NAMALWA (cell line): ENCODE measurements around the gene ZEB2.

Experiments
- DNase-seq: peaks from one replicate; pipeline ENCODE4 v3.0.0-alpha.2; 2015; ENCODE audit warnings: low spot score

ZEB2 gene

GRCh38 chr2:144513388-144514101, 6.4 kb downstream of the ZEB2 start:
- no peak for DNase-seq

DNA sequence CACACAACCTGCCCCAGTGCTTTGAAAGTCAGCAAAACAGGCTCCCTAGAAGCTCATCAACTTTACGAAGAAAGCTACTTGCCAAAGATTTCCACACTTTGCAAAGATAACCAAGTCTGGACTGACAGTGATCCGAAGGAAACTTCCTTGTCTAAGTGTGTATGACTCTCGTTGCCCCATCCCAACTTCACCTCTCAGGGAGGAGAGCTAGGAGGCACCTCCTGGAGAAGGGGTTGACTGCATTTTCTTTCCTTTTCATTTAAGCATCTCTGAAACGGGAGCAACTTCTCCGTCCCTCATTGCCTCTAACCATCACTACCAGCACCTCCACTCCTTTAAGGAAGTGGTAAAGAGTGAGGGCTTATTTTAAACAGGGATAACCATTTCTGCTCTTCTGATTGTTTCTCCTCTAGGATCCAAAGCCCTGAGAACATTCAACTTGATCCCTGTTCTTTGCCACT, 7.0 kb downstream of the ZEB2 start:
- DNase-seq = no peak

DNA sequence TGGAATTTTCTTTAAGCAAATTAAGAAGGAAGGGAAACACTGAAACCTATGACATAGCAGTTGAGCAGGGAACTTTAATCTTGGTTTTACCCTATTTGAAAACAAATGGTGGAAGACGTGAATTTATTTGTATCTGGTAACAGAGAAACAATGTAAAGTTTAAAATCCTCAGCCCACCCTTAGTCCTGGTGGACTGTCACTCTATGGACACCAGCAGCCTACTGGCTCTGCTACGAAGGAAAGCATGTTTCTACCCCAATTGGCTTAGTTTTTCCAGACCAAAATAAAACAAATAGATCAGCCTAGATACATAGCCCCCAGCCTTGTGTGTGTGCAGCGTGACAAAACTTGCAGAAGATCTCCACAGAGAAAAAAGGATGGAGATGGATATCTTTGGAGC, 7.4 kb downstream of the ZEB2 start:
- DNase-seq = no peak

- DNase-seq = no peak
Measured at GRCh38 chr2:144511937-144512336, 8.0 kb downstream of the ZEB2 start.

DNA sequence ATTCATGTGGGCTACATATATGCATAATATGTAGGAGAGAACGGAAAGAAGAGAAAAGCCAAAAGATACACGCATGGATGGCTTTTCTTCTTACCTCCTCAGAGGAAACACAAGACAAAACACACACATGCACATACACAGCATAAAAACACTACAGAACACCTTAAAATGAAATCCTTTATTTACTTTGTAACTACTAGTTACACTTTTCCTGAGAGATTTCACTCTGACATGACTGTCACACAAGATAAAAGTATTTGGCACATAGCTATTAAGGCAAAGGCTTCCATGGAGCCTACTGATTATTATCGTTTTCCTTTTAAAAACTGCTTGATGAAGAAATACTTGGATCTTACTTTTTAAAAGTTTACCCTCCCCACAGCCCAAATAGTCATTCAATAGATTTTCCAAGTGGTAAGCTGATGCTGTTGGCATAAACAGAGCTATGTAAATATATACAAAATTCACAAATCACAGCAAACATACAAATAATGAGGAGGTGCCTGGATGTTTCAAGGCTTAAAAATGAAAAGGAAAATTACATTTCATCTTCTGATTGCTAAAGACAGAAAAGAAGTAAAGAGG, 8.6 kb downstream of the ZEB2 start:
- no peak for DNase-seq

- DNase-seq = peak; percentile 67
Measured at GRCh38 chr2:144510294-144510991, 9.5 kb downstream of the ZEB2 start.

- DNase-seq = no peak
Measured at GRCh38 chr2:144509879-144510221, 10.1 kb downstream of the ZEB2 start.

- DNase-seq = no peak
Measured at GRCh38 chr2:144509001-144509878, 10.7 kb downstream of the ZEB2 start.

DNA sequence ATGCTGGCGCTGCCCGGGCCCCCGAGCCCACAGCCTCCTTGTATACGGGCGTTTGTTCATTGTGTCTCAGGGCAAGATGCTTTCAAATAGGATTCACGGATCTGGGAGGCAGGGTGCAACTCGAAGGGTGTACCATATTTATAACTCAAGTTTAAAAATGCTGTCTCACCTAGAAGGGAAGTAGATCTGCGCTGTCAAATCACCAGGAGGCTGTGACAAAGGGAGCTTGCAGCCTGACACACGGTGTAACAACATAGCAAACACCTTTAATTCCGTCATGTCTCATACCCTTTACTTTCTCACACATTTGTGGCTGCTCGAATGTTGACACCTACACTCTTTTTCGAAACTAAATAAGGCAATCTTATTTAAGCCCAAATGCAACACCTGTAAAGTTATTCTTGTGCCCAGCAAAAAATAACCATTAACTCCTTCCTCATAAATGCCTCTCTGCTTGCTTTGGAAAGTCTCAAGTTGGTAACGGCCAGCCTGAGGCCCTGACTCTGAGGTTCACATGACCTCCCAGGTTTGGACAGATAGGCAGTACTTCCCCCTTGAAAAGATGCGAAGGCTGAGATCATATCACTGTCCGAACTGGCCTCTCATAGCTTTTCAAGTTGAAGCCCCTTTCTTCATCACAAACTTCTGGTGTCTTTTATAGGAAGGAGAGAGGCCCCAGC, 11.6 kb downstream of the ZEB2 start:
- DNase-seq = peak; percentile 39

GRCh38 chr2:144507441-144508171, 12.3 kb downstream of the ZEB2 start:
- DNase-seq = no peak

- peak; percentile 46 for DNase-seq
Measured at GRCh38 chr2:144505245-144505831, 14.6 kb downstream of the ZEB2 start.

DNA sequence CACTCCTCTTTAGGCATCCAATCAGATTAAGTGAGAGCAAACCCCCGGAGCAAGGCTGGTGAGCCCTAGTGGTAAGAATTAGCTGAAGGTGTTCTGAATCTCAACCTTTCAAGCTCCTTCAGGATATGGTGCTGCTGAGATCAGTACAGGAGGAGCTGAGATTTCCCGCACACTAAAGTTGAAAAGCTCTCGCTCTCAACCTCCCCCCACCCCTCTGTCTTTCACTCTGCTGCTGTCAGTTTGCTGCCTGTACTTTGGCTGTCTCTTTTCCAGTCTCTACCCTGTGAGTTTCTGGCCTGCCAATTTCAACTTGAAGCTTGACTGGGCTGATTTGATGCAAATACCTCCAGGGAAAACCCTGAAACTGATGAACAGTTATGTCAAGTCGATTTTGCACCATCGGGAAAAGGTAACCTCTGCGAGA, 15.7 kb downstream of the ZEB2 start:
- DNase-seq = no peak

DNA sequence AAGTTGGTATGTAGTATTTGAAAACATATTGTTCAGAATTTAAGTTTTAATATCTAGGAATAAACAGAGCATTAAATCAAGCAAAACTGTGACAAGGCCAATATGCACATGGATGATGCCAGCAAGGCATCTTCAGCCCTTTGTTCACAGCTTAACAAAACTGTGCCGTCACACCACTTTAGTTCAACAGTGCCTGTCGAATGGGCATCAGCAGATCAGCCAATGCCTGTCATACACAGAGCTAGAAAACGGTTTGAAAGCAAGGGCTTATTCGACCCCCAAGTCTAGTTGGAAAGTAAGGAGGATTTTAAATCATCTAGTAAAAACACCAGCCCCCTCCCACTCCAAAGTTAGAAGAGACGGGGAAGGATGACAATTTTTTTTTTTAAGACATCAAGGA, 16.7 kb downstream of the ZEB2 start:
- no peak for DNase-seq

DNA sequence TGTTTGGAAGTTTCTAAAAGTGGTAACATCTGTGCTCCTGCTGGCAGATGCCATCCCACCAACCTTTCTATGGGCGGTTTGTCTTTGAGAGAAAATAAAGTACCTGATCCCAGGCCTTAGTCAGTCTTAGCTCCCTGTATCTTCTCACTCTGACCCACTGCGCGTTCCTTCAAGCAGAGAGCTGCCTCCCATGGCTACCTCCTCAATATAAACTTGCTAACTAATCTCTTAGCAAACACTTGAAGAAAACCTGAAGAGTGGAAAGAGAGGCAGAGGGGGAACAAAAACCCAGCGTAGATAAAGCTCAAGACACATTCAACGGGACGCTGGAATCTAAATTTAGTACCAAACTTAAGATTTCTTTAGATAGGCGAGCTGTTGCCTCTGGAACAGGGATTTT, 17.6 kb downstream of the ZEB2 start:
- DNase-seq = no peak

- no peak for DNase-seq
Measured at GRCh38 chr2:144501627-144502026, 18.3 kb downstream of the ZEB2 start.

GRCh38 chr2:144501118-144501517, 18.8 kb downstream of the ZEB2 start:
- DNase-seq = no peak

- DNase-seq = no peak
Measured at GRCh38 chr2:144500563-144500962, 19.4 kb downstream of the ZEB2 start.

- no peak for DNase-seq
Measured at GRCh38 chr2:144498277-144498676, 21.6 kb downstream of the ZEB2 start.

GRCh38 chr2:144496977-144497598, 22.8 kb downstream of the ZEB2 start:
- no peak for DNase-seq
